ENCODE data around the gene NDUFS2.
A peak's percentile ranks its signal among the peaks of the same experiment; 100 is the strongest.

Gene NDUFS2

GRCh38 chr1:161198194-161198896 lies 3.8 kb upstream of the NDUFS2 start:
- DNase-seq (ENCODE audit: insufficient read length) (no peak), FAIRE-seq (no peak)
- TF ChIP-seq TAF1 (IDR thresholded peaks at IDR 0.05; ENCODE audit: borderline replicate concordance, low read depth, low read length): no peak

GRCh38 chr1:161198897-161199431 lies 3.2 kb upstream of the NDUFS2 start, which contains the start of gene ADAMTS4:
Gene ADAMTS4 (minus strand): TSS chr1:161199054. CDS start chr1:161198627, 427 bp downstream.
- DNase-seq (ENCODE audit: insufficient read length) (no peak), FAIRE-seq (no peak)
- TF ChIP-seq POLR2A (IDR thresholded peaks at IDR 0.05; ENCODE audit: low read depth, low read length) (no peak), POLR2AphosphoS5 (IDR thresholded peaks at IDR 0.05; ENCODE audit: low read depth, low read length) (no peak), TAF1 (IDR thresholded peaks at IDR 0.05; ENCODE audit: borderline replicate concordance, low read depth, low read length) (no peak)

GRCh38 chr1:161199506-161200139 lies 2.5 kb upstream of the NDUFS2 start:
- no peak for FAIRE-seq
- no peak for DNase-seq (ENCODE audit: insufficient read length)
- TF ChIP-seq POLR2A (IDR thresholded peaks at IDR 0.05; ENCODE audit: low read depth, low read length): no peak

- TF ChIP-seq POLR2A (IDR thresholded peaks at IDR 0.05; ENCODE audit: low read depth, low read length): no peak
- no peak for TF ChIP-seq TAF1 (IDR thresholded peaks at IDR 0.05; ENCODE audit: borderline replicate concordance, low read depth, low read length)
- TF ChIP-seq POLR2AphosphoS5 (IDR thresholded peaks at IDR 0.05; ENCODE audit: low read depth, low read length): no peak
- FAIRE-seq (no peak), DNase-seq (ENCODE audit: insufficient read length) (no peak)
These were observed 1.7 kb upstream of the NDUFS2 start for GRCh38 chr1:161200421-161200991.

- no peak for TF ChIP-seq POLR2A (IDR thresholded peaks at IDR 0.05; ENCODE audit: low read depth, low read length)
- no peak for TF ChIP-seq POLR2AphosphoS5 (IDR thresholded peaks at IDR 0.05; ENCODE audit: low read depth, low read length)
- no peak for TF ChIP-seq TAF1 (IDR thresholded peaks at IDR 0.05; ENCODE audit: borderline replicate concordance, low read depth, low read length)
- DNase-seq (ENCODE audit: insufficient read length) (no peak), FAIRE-seq (no peak)
These were observed 953 bp upstream of the NDUFS2 start for GRCh38 chr1:161200992-161201835.

GRCh38 chr1:161206411-161207140 lies 4.4 kb downstream of the NDUFS2 start:
- no peak for TF ChIP-seq TAF1 (IDR thresholded peaks at IDR 0.05; ENCODE audit: borderline replicate concordance, low read depth, low read length)
- no peak for TF ChIP-seq POLR2A (IDR thresholded peaks at IDR 0.05; ENCODE audit: low read depth, low read length)
- no peak for TF ChIP-seq POLR2AphosphoS5 (IDR thresholded peaks at IDR 0.05; ENCODE audit: low read depth, low read length)
- FAIRE-seq: no peak
- DNase-seq (ENCODE audit: insufficient read length): no peak

GRCh38 chr1:161207173-161207572 lies 5.0 kb downstream of the NDUFS2 start:
- TF ChIP-seq POLR2AphosphoS5 (IDR thresholded peaks at IDR 0.05; ENCODE audit: low read depth, low read length): no peak
- TF ChIP-seq TAF1 (IDR thresholded peaks at IDR 0.05; ENCODE audit: borderline replicate concordance, low read depth, low read length): no peak
- TF ChIP-seq POLR2A (IDR thresholded peaks at IDR 0.05; ENCODE audit: low read depth, low read length): no peak
- FAIRE-seq (no peak), DNase-seq (ENCODE audit: insufficient read length) (no peak)

GRCh38 chr1:161209790-161210409 lies 7.7 kb downstream of the NDUFS2 start:
- FAIRE-seq (peak; percentile 77), DNase-seq (ENCODE audit: insufficient read length) (peak; percentile 55)

GRCh38 chr1:161214369-161214768 lies 12.2 kb downstream of the NDUFS2 start:
- no peak for DNase-seq (ENCODE audit: insufficient read length)
- no peak for FAIRE-seq

More at GRCh38 chr1:161209790-161210409, 7.7 kb downstream of the NDUFS2 start:
- no peak for TF ChIP-seq POLR2AphosphoS5 (IDR thresholded peaks at IDR 0.05; ENCODE audit: low read depth, low read length)

GRCh38 chr1:161215076-161215475 lies 12.9 kb downstream of the NDUFS2 start, which contains the start of gene FCER1G:
Gene FCER1G (plus strand): TSS chr1:161215295. CDS start chr1:161215322, 27 bp downstream.
- TF ChIP-seq POLR2A (IDR thresholded peaks at IDR 0.05; ENCODE audit: low read depth, low read length) (0 out of 2 replicates have a peak, but pooled peaks have one; percentile 23), TAF1 (IDR thresholded peaks at IDR 0.05; ENCODE audit: borderline replicate concordance, low read depth, low read length) (no peak)
- DNase-seq (ENCODE audit: insufficient read length) (no peak), FAIRE-seq (no peak)

More at GRCh38 chr1:161214369-161214768, 12.2 kb downstream of the NDUFS2 start:
- TF ChIP-seq POLR2AphosphoS5 (IDR thresholded peaks at IDR 0.05; ENCODE audit: low read depth, low read length) (no peak), TAF1 (IDR thresholded peaks at IDR 0.05; ENCODE audit: borderline replicate concordance, low read depth, low read length) (no peak), POLR2A (IDR thresholded peaks at IDR 0.05; ENCODE audit: low read depth, low read length) (no peak)

All from GM12892 (cell line).